Brain pericyte (primary cell): ENCODE measurements around the gene KBTBD13.
"Not testable (repeated sequence)": the region's sequence is repeated elsewhere in the genome, so short reads cannot be mapped to it uniquely, and the experiment has no call there.

Experiments used
- DNase-seq: peaks from one replicate; pipeline ENCODE4 v3.0.0-alpha.2; 2012; ENCODE audit warnings: low read depth, low spot score

Gene KBTBD13

GRCh38 chr15:65076486-65077290, at the start of gene KBTBD13:
KBTBD13 (plus strand) TSS chr15:65076746; CDS start chr15:65076816, 70 bp downstream.
- no peak for DNase-seq

GRCh38 chr15:65026756-65027155, 49.8 kb upstream of the KBTBD13 start:
- no peak for DNase-seq

GRCh38 chr15:65027593-65027992, 49.0 kb upstream of the KBTBD13 start:
- no peak for DNase-seq

- DNase-seq: no peak
Observed at GRCh38 chr15:65028338-65028737, 48.2 kb upstream of the KBTBD13 start.

GRCh38 chr15:65028921-65029735, 47.4 kb upstream of the KBTBD13 start, which contains the start of gene MTFMT:
MTFMT (minus strand) TSS chr15:65029639; CDS start chr15:65029613, 26 bp downstream.
- no peak for DNase-seq

- DNase-seq: no peak
Observed at GRCh38 chr15:65029736-65030208, 46.8 kb upstream of the KBTBD13 start.

- DNase-seq: no peak
Observed at GRCh38 chr15:65032801-65033537, 43.6 kb upstream of the KBTBD13 start.

GRCh38 chr15:65033659-65034269, 42.8 kb upstream of the KBTBD13 start:
- DNase-seq: no peak

GRCh38 chr15:65034719-65035118, 41.8 kb upstream of the KBTBD13 start:
- DNase-seq: no peak

- no peak for DNase-seq
Observed at GRCh38 chr15:65037309-65037708, 39.2 kb upstream of the KBTBD13 start.

GRCh38 chr15:65038428-65038827, 38.1 kb upstream of the KBTBD13 start:
- no peak for DNase-seq

- no peak for DNase-seq
Observed at GRCh38 chr15:65038836-65039235, 37.7 kb upstream of the KBTBD13 start.

GRCh38 chr15:65040461-65040860, 36.1 kb upstream of the KBTBD13 start:
- no peak for DNase-seq

GRCh38 chr15:65041787-65042186, 34.8 kb upstream of the KBTBD13 start:
- DNase-seq: no peak

GRCh38 chr15:65042776-65043327, 33.7 kb upstream of the KBTBD13 start:
- DNase-seq: no peak

GRCh38 chr15:65044218-65044617, 32.3 kb upstream of the KBTBD13 start:
- DNase-seq: not testable (repeated sequence)

- no peak for DNase-seq
Observed at GRCh38 chr15:65044724-65045481, 31.6 kb upstream of the KBTBD13 start, which contains the start of gene SLC51B. SLC51B (plus strand) TSS chr15:65045387; CDS start chr15:65050005, 4,618 bp downstream.

- DNase-seq: no peak
Observed at GRCh38 chr15:65048241-65048640, 28.3 kb upstream of the KBTBD13 start.

- DNase-seq: peak; percentile 67
Observed at GRCh38 chr15:65049418-65049840, 27.1 kb upstream of the KBTBD13 start.

GRCh38 chr15:65050270-65050669, 26.3 kb upstream of the KBTBD13 start:
- DNase-seq: no peak
